CD14-positive monocyte (primary cell): ENCODE results near the gene UBN2. TPM values are rescaled to one million over a fixed set of nuclear protein-coding genes. Genes with fewer than 3 reads are reported as not detected.

Experiments
- DNase-seq, 3 donors: peaks; one replicate each; pipeline ENCODE4 v3.0.0-alpha.2; 2011 to 2022
- H2AFZ ChIP-seq: 2 replicates; pipeline ENCODE4 v1.6.0; 2012; ENCODE audit warnings: mild to moderate bottlenecking, low read depth, low read length, inconsistent platforms; ENCODE audit not compliant: insufficient read depth, poor library complexity, severe bottlenecking
- H3K27ac ChIP-seq, 2 donors: 1 replicate in 1 of 2; 2 replicates in 1 of 2; pipeline ENCODE4 v1.5.1; 2012 to 2013; ENCODE audit warnings: low read length in 2 of 2, control low read depth in 1 of 2, inconsistent platforms in 1 of 2, low read depth in 1 of 2, mild to moderate bottlenecking in 1 of 2
- H3K27me3 ChIP-seq, 2 donors: one replicate each; pipeline versions ENCODE4 v1.6.0 to v1.6.1; 2011 to 2013; ENCODE audit warnings: low read length in 2 of 2; ENCODE audit not compliant: control insufficient read depth in 2 of 2, insufficient read depth in 2 of 2
- H3K36me3 ChIP-seq, 2 donors: replicated peaks in 1 of 2; 1 replicate in 1 of 2; 2 replicates in 1 of 2; pipeline versions ENCODE4 v1.5.1 to v1.6.1; 2012 to 2013; ENCODE audit warnings: low read length in 2 of 2, control low read depth in 1 of 2, inconsistent platforms in 1 of 2, mild to moderate bottlenecking in 1 of 2; ENCODE audit not compliant: insufficient read depth in 2 of 2, control insufficient read depth in 1 of 2
- H3K4me1 ChIP-seq, 2 donors: 1 replicate in 1 of 2; 2 replicates in 1 of 2; pipeline versions ENCODE4 v1.5.1 to v1.6.1; 2012 to 2013; ENCODE audit warnings: low read length in 2 of 2, control low read depth in 1 of 2, inconsistent platforms in 1 of 2, mild to moderate bottlenecking in 1 of 2, moderate library complexity in 1 of 2; ENCODE audit not compliant: insufficient read depth in 2 of 2, control insufficient read depth in 1 of 2
- H3K4me2 ChIP-seq: replicated peaks from 2 replicates; pipeline ENCODE3; 2012; ENCODE audit warnings: low read length, moderate library complexity, mild to moderate bottlenecking; ENCODE audit not compliant: poor library complexity, severe bottlenecking; ENCODE audit errors: extremely low read depth
- H3K4me3 ChIP-seq, 3 experiments: fragments of 200-600 bp in 1 of 3; sonication (generic) in 1 of 3; replicated peaks in 1 of 3; 1 replicate in 2 of 3; 2 replicates in 1 of 3; pipeline ENCODE4 v1.5.1; 2011 to 2013; ENCODE audit warnings: low read length in 3 of 3, mild to moderate bottlenecking in 3 of 3, control low read depth in 2 of 3, low read depth in 2 of 3, inconsistent platforms in 1 of 3, moderate library complexity in 1 of 3
- H3K79me2 ChIP-seq: 2 replicates; pipeline ENCODE4 v1.6.0; 2012; ENCODE audit warnings: mild to moderate bottlenecking, control low read depth, inconsistent platforms, low read length, moderate library complexity; ENCODE audit not compliant: insufficient read depth
- H3K9ac ChIP-seq: 2 replicates; pipeline ENCODE4 v1.6.0; 2017; ENCODE audit warnings: low read length, mild to moderate bottlenecking; ENCODE audit not compliant: insufficient read depth, poor library complexity, severe bottlenecking
- H3K9me3 ChIP-seq, 2 donors: replicated peaks in 1 of 2; 1 replicate in 1 of 2; 2 replicates in 1 of 2; pipeline versions ENCODE4 v1.5.1 to v1.6.1; 2012 to 2013; ENCODE audit warnings: low read length in 2 of 2, control low read depth in 1 of 2; ENCODE audit not compliant: control insufficient read depth in 1 of 2, insufficient read depth in 1 of 2
- H4K20me1 ChIP-seq: 2 replicates; pipeline ENCODE4 v1.6.0; 2012; ENCODE audit warnings: mild to moderate bottlenecking, low read length, control low read depth, moderate library complexity; ENCODE audit not compliant: insufficient read depth
- H3K27ac Mint-ChIP-seq, 7 donors: one replicate each; pipeline ENCODE4 v1.8.0; 2020; ENCODE audit warnings: mild to moderate bottlenecking in 7 of 7, mixed read lengths in 7 of 7, moderate library complexity in 6 of 7, inconsistent platforms in 2 of 7
- H3K27me3 Mint-ChIP-seq, 3 donors: one replicate each; pipeline ENCODE4 v1.8.0; 2021 to 2022; ENCODE audit warnings: low read depth in 3 of 3, mild to moderate bottlenecking in 3 of 3, mixed read lengths in 3 of 3, moderate library complexity in 3 of 3, inconsistent platforms in 1 of 3
- H3K36me3 Mint-ChIP-seq, 2 donors: one replicate each; pipeline ENCODE4 v1.8.0; 2020; ENCODE audit warnings: mixed read lengths in 2 of 2, inconsistent platforms in 1 of 2, mild to moderate bottlenecking in 1 of 2
- H3K4me1 Mint-ChIP-seq: one replicate; pipeline ENCODE4 v1.8.0; 2020; ENCODE audit warnings: mild to moderate bottlenecking, mixed read lengths
- H3K4me3 Mint-ChIP-seq, 2 donors: one replicate each; pipeline ENCODE4 v1.8.0; 2020; ENCODE audit warnings: mild to moderate bottlenecking in 2 of 2, mixed read lengths in 2 of 2, moderate library complexity in 1 of 2
- H3K9me3 Mint-ChIP-seq, 7 donors: one replicate each; pipeline ENCODE4 v1.8.0; 2020 to 2022; ENCODE audit warnings: mixed read lengths in 7 of 7, mild to moderate bottlenecking in 6 of 7, moderate library complexity in 6 of 7, inconsistent platforms in 2 of 7
- CTCF ChIP-seq: fragments of 200-600 bp; IDR thresholded peaks from one replicate; pipeline ENCODE4 v1.8.0; 2022; ENCODE audit warnings: antibody characterized with exemption, mild to moderate bottlenecking
- WGBS: methylation state at CpG from one replicate; pipeline ENCODE4 v1.1.5; 2013; ENCODE audit warnings: missing lambda C conversion rate; ENCODE audit not compliant: insufficient coverage; 5-methylcytosine and 5-hydroxymethylcytosine counted together
- intact Hi-C, 2 donors: fragments of 100-400 bp; cut with micrococcal nuclease; formaldehyde crosslinking; loops; one replicate each; pipeline versions ENCODE4 v1.15.0 to v1.15.1; 2023
- polyA plus RNA-seq, 3 donors: library from polyadenylated mRNA; depleted of rRNA in 1 of 3; unstranded in 2 of 3; stranded (reverse) in 1 of 3; fragments of 300-500 nt in 2 of 3; fragments of >200 nt in 1 of 3; fragmentation: Illumina TruSeq in 2 of 3; gene quantifications; 1 replicate in 2 of 3; 2 replicates in 1 of 3; pipeline ENCODE4 v1.2.3, GENCODE V29; 2012 to 2021

Gene UBN2
- polyA plus RNA-seq, 3 donors, result 0.80 to 4.2 (median 1.6) TPM

DNA sequence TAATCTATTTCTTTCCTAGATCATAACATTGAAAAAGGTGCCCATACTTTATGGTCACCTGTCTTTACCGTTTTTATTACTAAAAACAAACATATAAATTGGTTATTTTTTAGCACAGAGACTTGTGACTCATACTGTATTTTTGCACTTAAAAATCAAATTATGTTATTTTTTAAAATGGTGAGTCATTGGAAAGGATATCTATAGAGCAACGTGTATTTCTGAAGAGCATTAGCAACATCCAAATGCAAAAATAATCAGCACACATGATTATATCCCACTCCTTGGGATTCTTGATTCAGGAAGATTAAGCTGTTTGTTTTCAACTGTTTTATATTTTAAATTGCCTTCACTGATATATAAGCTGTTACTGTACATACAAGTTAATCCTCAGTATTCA is 69.4 kb downstream of the UBN2 start:
- Mint-ChIP-seq H3K4me3 (no peak overlapping the region), H3K9me3 (no peaks in the 10 kb centered on the region), H3K27me3 (no peaks in the 10 kb centered on the region), H3K36me3 (peaks cover 59 to 64% of the 10 kb centered on the region in 2 donors), H3K27ac (no peak overlapping the region), H3K4me1 (no peaks in the 10 kb centered on the region)
- no CpG with 5 or more reads among the region's 2 CpGs for WGBS
- no peaks in the 10 kb centered on the region for H4K20me1 ChIP-seq
- H3K36me3 ChIP-seq, result peaks cover 16 to 62% of the 10 kb centered on the region in 2 donors
- H2AFZ ChIP-seq, result no peak overlapping the region
- no peaks in the 10 kb centered on the region for H3K79me2 ChIP-seq
- H3K4me3 ChIP-seq, result no peak overlapping the region
- H3K27me3 ChIP-seq, result no peaks in the 10 kb centered on the region
- no peaks in the 10 kb centered on the region for H3K9me3 ChIP-seq
- no peak overlapping the region for H3K4me2 ChIP-seq
- no peak for TF ChIP-seq CTCF
- no peak overlapping the region for H3K27ac ChIP-seq
- intact Hi-C loops, result no loop called here
- H3K4me1 ChIP-seq, result no peaks in the 10 kb centered on the region
- no peak for DNase-seq
- no peak overlapping the region for H3K9ac ChIP-seq

- H3K9ac ChIP-seq, result no peak overlapping the region
- no peak overlapping the region for H3K27ac Mint-ChIP-seq
These were observed 73.5 kb downstream of the UBN2 start for GRCh38 chr7:139304517-139304916.

More at GRCh38 chr7:139304517-139304916, 73.5 kb downstream of the UBN2 start:
- no peaks in the 10 kb centered on the region for H3K9me3 ChIP-seq
- H2AFZ ChIP-seq, result no peak overlapping the region
- no peaks in the 10 kb centered on the region for H3K79me2 ChIP-seq
- no peak for DNase-seq
- no peaks in the 10 kb centered on the region for H3K9me3 Mint-ChIP-seq
- 100% methylated on average over 1 of the region's 1 CpG for WGBS
- H3K4me2 ChIP-seq, result no peak overlapping the region
- H3K4me3 ChIP-seq, result no peak overlapping the region
- H3K36me3 ChIP-seq, result peaks cover 5 to 47% of the 10 kb centered on the region in 2 donors
- H3K27me3 ChIP-seq, result no peaks in the 10 kb centered on the region
- no peaks in the 10 kb centered on the region for H3K4me1 ChIP-seq
- no peaks in the 10 kb centered on the region for H4K20me1 ChIP-seq
- intact Hi-C loops, result no loop called here
- H3K27ac ChIP-seq, result no peak overlapping the region
- TF ChIP-seq CTCF, result no peak
- peaks cover 55 to 57% of the 10 kb centered on the region in 2 donors for H3K36me3 Mint-ChIP-seq
- H3K27me3 Mint-ChIP-seq, result no peaks in the 10 kb centered on the region
- no peaks in the 10 kb centered on the region for H3K4me1 Mint-ChIP-seq
- no peak overlapping the region for H3K4me3 Mint-ChIP-seq
